Ishikawa (cell line): Measurements from ENCODE around the gene MSH2.

Source experiments
- CEBPB ChIP-seq: IDR thresholded peaks from 2 replicates; pipeline ENCODE4 v1.6.1; 2012
- CREB1 ChIP-seq: IDR thresholded peaks from 2 replicates; pipeline ENCODE4 v1.6.1; 2012; ENCODE audit warnings: low read depth
- EGR1 ChIP-seq: IDR thresholded peaks from 2 replicates; pipeline ENCODE4 v1.6.1; 2012
- EP300 ChIP-seq: IDR thresholded peaks from 2 replicates; pipeline ENCODE4 v1.6.1; 2012; ENCODE audit warnings: borderline replicate concordance
- FOXM1 ChIP-seq: IDR thresholded peaks from 2 replicates; pipeline ENCODE4 v1.6.1; 2012; ENCODE audit warnings: low read depth, borderline replicate concordance
- NFIC ChIP-seq: IDR thresholded peaks from 2 replicates; pipeline ENCODE4 v1.6.1; 2012
- RAD21 ChIP-seq: IDR thresholded peaks from 2 replicates; pipeline ENCODE4 v1.6.1; 2012; ENCODE audit warnings: low read depth
- TAF1 ChIP-seq: IDR thresholded peaks from 2 replicates; pipeline ENCODE4 v1.6.1; 2012; ENCODE audit warnings: low read depth, mild to moderate bottlenecking
- TCF12 ChIP-seq: IDR thresholded peaks from 2 replicates; pipeline ENCODE4 v1.6.1; 2012; ENCODE audit warnings: low read depth
- TEAD4 ChIP-seq: IDR thresholded peaks from 2 replicates; pipeline ENCODE4 v1.6.1; 2012
- YY1 ChIP-seq: IDR thresholded peaks from 2 replicates; pipeline ENCODE4 v1.6.1; 2012; ENCODE audit warnings: low read depth
- ZBTB7A ChIP-seq: IDR thresholded peaks from 2 replicates; pipeline ENCODE4 v1.6.1; 2012; ENCODE audit warnings: low read depth
- TF ChIP-seq, protein P1 (sequence below): IDR thresholded peaks from 2 replicates; pipeline ENCODE4 v1.6.1; 2012
- TF ChIP-seq, protein P2 (sequence below): IDR thresholded peaks from 2 replicates; pipeline ENCODE4 v1.6.1; 2012
- TF ChIP-seq, protein P3 (sequence below): IDR thresholded peaks from 2 replicates; pipeline ENCODE4 v1.6.1; 2012; ENCODE audit warnings: low read depth, mild to moderate bottlenecking

Gene MSH2

DNA sequence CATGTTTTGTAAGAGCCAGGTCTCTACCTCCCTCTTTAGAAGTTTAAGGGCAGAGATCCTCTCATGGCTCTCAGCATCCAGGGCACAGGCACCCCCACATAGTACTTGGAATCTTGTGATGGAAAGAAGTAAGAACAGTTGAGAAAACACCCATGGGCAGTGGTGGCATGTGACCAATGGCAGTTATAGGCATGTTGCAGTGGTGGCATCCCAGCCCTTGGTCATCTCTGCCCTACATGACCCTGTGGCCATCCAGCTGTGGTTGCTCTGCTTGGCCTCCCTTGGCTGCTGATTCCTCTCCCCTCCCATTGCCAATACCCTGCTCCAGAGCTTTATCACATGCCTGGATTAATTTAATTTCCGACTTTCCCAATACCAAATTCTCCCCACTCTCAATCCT, 13.3 kb upstream of the MSH2 start:
- TF ChIP-seq, protein P1, sequence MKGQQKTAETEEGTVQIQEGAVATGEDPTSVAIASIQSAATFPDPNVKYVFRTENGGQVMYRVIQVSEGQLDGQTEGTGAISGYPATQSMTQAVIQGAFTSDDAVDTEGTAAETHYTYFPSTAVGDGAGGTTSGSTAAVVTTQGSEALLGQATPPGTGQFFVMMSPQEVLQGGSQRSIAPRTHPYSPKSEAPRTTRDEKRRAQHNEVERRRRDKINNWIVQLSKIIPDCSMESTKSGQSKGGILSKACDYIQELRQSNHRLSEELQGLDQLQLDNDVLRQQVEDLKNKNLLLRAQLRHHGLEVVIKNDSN = no peak
- no peak for TF ChIP-seq CEBPB
- TF ChIP-seq, protein P2, sequence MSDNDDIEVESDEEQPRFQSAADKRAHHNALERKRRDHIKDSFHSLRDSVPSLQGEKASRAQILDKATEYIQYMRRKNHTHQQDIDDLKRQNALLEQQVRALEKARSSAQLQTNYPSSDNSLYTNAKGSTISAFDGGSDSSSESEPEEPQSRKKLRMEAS = no peak
- TF ChIP-seq CREB1 = no peak
- TF ChIP-seq TCF12 = no peak
- TF ChIP-seq EGR1 = no peak
- TF ChIP-seq NFIC = no peak
- no peak for TF ChIP-seq ZBTB7A
- no peak for TF ChIP-seq FOXM1
- TF ChIP-seq RAD21 = no peak
- no peak for TF ChIP-seq YY1
- TF ChIP-seq EP300 = no peak
- TF ChIP-seq, protein P3, sequence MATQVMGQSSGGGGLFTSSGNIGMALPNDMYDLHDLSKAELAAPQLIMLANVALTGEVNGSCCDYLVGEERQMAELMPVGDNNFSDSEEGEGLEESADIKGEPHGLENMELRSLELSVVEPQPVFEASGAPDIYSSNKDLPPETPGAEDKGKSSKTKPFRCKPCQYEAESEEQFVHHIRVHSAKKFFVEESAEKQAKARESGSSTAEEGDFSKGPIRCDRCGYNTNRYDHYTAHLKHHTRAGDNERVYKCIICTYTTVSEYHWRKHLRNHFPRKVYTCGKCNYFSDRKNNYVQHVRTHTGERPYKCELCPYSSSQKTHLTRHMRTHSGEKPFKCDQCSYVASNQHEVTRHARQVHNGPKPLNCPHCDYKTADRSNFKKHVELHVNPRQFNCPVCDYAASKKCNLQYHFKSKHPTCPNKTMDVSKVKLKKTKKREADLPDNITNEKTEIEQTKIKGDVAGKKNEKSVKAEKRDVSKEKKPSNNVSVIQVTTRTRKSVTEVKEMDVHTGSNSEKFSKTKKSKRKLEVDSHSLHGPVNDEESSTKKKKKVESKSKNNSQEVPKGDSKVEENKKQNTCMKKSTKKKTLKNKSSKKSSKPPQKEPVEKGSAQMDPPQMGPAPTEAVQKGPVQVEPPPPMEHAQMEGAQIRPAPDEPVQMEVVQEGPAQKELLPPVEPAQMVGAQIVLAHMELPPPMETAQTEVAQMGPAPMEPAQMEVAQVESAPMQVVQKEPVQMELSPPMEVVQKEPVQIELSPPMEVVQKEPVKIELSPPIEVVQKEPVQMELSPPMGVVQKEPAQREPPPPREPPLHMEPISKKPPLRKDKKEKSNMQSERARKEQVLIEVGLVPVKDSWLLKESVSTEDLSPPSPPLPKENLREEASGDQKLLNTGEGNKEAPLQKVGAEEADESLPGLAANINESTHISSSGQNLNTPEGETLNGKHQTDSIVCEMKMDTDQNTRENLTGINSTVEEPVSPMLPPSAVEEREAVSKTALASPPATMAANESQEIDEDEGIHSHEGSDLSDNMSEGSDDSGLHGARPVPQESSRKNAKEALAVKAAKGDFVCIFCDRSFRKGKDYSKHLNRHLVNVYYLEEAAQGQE = no peak
- no peak for TF ChIP-seq TEAD4
- TF ChIP-seq TAF1 = no peak

DNA sequence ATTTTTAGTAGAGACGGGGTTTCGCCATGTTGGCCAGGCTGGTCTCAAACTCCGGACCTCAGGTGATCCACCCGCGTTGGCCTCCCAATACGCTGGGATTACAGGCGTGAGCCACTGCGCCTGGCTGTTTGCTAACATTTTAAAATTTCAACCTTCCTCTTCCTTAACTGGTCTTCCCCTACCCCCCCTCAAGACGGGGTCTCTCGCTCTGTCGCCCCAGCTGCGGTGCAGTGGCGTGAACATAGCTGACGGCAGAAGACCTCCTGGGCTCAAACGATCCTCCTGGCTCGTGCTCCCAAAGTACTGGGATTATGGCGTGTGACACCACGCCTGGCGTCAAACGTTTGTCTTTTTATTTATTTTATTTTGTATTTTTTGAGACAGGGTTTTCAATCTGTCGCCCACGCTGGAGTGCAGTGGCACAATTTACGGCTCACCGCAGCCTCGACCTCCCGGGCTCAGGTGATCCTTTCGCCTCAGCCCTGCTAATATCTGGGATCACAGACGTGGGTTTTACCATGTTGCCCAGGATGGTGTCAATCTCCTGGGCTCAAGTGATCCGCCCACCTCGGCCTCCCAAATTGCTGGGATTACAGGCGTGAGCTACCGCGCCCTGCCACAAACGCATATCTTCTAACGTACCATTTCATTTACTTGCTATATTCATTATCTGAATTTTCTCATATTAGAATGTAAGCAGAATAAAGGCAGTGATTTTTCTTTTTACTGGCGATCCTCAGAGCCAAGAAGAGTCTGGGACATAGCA, 984 bp upstream of the MSH2 start:
- no peak for TF ChIP-seq RAD21
- TF ChIP-seq, protein P2 = no peak
- TF ChIP-seq CREB1 = no peak
- TF ChIP-seq EP300 = no peak
- no peak for TF ChIP-seq YY1
- TF ChIP-seq FOXM1 = no peak
- TF ChIP-seq TEAD4 = no peak
- TF ChIP-seq TCF12 = no peak
- TF ChIP-seq TAF1 = no peak
- TF ChIP-seq, protein P3 = no peak

DNA sequence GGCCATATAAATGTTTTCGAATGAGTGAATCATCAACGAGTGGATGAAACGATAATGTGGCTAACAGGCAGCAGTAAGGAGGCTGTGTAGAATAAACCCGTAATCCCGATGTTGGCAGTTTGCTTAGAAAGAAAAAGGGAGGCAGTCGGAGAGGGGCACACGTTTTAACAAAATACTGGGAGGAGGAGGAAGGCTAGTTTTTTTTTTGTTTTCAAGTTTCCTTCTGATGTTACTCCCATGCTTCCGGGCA, 476 bp upstream of the MSH2 start:
- no peak for TF ChIP-seq TAF1
- TF ChIP-seq YY1 = no peak
- 0 out of 2 replicates have a peak, but pooled peaks have one; percentile 5 for TF ChIP-seq TEAD4
- TF ChIP-seq, protein P3 = no peak
- TF ChIP-seq CREB1 = no peak
- no peak for TF ChIP-seq RAD21

DNA sequence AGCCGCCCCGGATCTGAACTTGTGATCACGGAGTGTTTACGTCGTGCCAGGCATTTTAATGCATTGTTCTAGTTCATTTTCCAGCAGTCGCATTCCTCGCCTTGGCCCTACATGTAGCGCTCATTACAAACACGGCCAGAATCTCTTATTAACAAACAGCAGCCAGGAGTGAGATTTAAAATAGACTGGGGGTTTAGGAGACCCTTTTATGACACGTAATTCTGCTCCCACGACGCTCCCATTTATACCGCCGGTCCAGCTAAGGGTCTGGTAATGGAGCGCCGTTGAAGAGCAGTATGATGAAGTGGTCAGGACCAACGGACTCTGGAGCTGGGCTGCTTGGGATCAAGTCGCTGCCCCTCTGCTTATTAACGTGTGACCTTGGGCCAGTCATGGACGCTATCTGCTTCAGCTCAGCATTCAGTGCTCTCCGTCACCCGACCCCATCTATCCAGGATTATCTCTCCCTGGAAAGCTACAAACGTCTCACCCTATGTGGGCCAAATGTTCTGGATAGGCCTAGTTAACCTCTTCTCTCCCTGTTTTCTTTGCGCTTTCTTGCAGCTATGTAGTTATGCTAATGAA, 745 bp downstream of the MSH2 start:
- TF ChIP-seq CREB1 (no peak), FOXM1 (no peak), RAD21 (no peak), YY1 (no peak), CEBPB (no peak), EGR1 (no peak), EP300 (no peak), ZBTB7A (no peak)
- TF ChIP-seq, protein P2 = no peak

DNA sequence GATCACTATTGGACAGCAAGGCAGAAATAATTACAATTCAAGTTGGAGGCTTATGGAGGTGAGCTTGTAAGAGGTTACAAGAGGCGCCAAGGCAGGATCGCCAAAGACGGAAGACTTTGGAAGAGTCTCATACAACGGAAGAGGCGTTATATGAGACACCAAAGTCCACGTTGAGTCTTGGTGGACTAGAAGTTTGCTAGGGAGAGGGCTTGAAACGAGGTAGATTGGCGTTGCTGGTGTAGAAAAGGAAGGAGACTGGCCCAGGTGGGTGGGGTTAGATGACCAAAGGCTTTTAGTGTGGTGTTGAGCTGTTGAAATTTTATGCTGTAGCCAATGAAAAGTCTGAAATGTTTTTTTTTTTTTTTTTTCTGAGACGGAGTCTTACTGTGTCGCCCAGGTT, 1.4 kb downstream of the MSH2 start:
- TF ChIP-seq, protein P3 = no peak
- TF ChIP-seq TCF12 = no peak
- TF ChIP-seq RAD21 = no peak
- no peak for TF ChIP-seq TAF1
